Gastroesophageal sphincter (tissue), 4 donors: ENCODE results near the gene DDX10. TPM values are rescaled to one million over a fixed set of nuclear protein-coding genes. Genes with fewer than 3 reads are reported as not detected.

Experiments
- ATAC-seq: fragments of 150-250 bp; one replicate; pipeline ENCODE4 v1.9.1; 2016; ENCODE audit warnings: mild to moderate bottlenecking, moderate library complexity
- H3K27ac ChIP-seq, 4 donors: fragments of 200-600 bp; sonication (generic) in 3 of 4; 1 replicate in 3 of 4; 2 replicates in 1 of 4; pipeline ENCODE4 v1.5.1; 2016 to 2019
- H3K27me3 ChIP-seq: fragments of 200-600 bp; sonication (generic); one replicate; pipeline ENCODE4 v1.5.1; 2019
- H3K36me3 ChIP-seq, 2 donors: fragments of 200-600 bp; sonication (generic); one replicate each; pipeline ENCODE4 v1.5.1; 2019; ENCODE audit warnings: control low read depth in 1 of 2
- H3K4me1 ChIP-seq, 3 donors: fragments of 200-600 bp; sonication (generic); 1 replicate in 2 of 3; 2 replicates in 1 of 3; pipeline ENCODE4 v1.5.1; 2016 to 2019; ENCODE audit warnings: control low read depth in 2 of 3
- H3K4me3 ChIP-seq, 2 donors: fragments of 200-600 bp; sonication (generic); one replicate each; pipeline ENCODE4 v1.5.1; 2019; ENCODE audit warnings: mild to moderate bottlenecking in 1 of 2, moderate library complexity in 1 of 2
- H3K9me3 ChIP-seq, 3 donors: fragments of 200-600 bp; sonication (generic); one replicate each; pipeline ENCODE4 v1.5.1; 2017 to 2019; ENCODE audit warnings: control low read depth in 2 of 3
- CTCF ChIP-seq, 4 experiments: fragments of 200-600 bp in 2 of 4; fragments of 450-650 bp in 2 of 4; sonication (generic) in 1 of 4; IDR thresholded peaks; one replicate each; pipeline ENCODE4 v1.5.1; 2017 to 2019; ENCODE audit warnings: antibody characterized with exemption in 4 of 4, mild to moderate bottlenecking in 2 of 4, moderate library complexity in 2 of 4
- EP300 ChIP-seq: sonication (generic); formaldehyde crosslinking; IDR thresholded peaks from one replicate; pipeline ENCODE4 v1.6.1; 2017; ENCODE audit warnings: antibody characterized with exemption, mild to moderate bottlenecking
- POLR2A ChIP-seq, 2 donors: fragments of 450-650 bp; IDR thresholded peaks; one replicate each; pipeline ENCODE4 v1.6.1; 2017; ENCODE audit warnings: antibody characterized with exemption in 2 of 2, mild to moderate bottlenecking in 2 of 2, moderate library complexity in 1 of 2
- POLR2AphosphoS5 ChIP-seq: sonication (generic); formaldehyde crosslinking; IDR thresholded peaks from one replicate; pipeline ENCODE4 v1.6.1; 2017; ENCODE audit warnings: antibody characterized with exemption
- WGBS, 2 donors: methylation state at CpG; one replicate each; pipeline ENCODE4 v1.1.5; 2018; ENCODE audit warnings: low coverage in 1 of 2; 5-methylcytosine and 5-hydroxymethylcytosine counted together
- total RNA-seq, 4 donors: library from RNA; depleted of rRNA; stranded (reverse); fragments of >200 nt; gene quantifications; one replicate each; pipeline ENCODE4 v1.1.0, GENCODE V29; 2016

The DDX10 gene
- total RNA-seq, 4 donors from 2014 or later, result 16.3 to 44.8 (median 22.5) TPM

DNA sequence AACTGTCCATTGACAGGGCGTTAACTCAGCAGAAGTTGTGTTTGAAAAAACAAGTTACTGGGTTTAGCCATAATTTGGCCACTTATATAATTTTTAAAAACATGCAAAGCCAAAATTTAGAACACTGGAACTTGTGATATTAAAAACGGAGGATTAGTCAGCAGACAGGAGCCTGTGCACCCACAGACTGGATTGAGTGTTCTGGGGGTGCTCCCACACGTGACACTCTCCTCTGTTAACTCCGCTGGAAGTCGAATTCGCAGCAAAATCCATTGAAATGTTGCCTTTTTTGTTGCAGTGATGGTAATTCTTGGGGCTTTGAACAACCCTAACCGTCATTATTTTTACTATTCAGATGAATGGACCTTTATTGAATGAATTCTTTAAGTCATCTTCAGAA lies 269.8 kb downstream of the DDX10 start:
- no peak for ATAC-seq
- 89 to 99% methylated on average over 7 of the region's 7 CpGs for WGBS, 2 donors

DNA sequence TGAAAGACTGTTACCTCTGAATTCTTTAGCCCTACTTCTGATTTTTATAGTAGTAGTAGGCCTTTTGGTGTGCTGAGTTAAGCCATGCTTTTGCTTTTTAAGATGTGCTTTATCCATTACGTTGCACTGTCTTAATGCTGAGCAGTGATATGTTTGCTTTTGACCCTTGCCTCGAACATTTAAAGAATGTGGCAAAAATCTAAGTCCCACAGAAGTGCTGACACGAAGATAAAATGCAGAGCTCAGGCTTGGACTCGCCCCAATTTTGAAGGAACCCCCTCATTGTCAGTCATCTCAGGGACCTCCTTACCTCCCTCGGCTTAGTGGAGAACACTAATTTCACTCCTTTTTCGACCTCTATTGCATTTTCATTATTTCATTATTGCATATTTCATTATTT lies 272.9 kb downstream of the DDX10 start:
- Histone ChIP-seq H3K36me3 (peaks cover 0 to 25% of the 10 kb centered on the region in 2 donors), H3K4me3 (no peak overlapping the region), H3K27me3 (no peaks in the 10 kb centered on the region), H3K27ac (no peak overlapping the region), H3K4me1 (no peaks in the 10 kb centered on the region), H3K9me3 (no peaks in the 10 kb centered on the region)
- no peak for ATAC-seq
- WGBS, 2 donors, result 87 to 92% methylated on average over 3 to 6 of the region's 6 CpGs
- TF ChIP-seq EP300 (no peak), POLR2AphosphoS5 (no peak), POLR2A (IDR thresholded peaks at IDR 0.05) (no peak), CTCF (IDR thresholded peaks at IDR 0.05) (no peak)

More for the DNA sequence above, 269.8 kb downstream of the DDX10 start:
- Histone ChIP-seq H3K4me3 (no peak overlapping the region), H3K9me3 (no peaks in the 10 kb centered on the region), H3K4me1 (no peaks in the 10 kb centered on the region), H3K36me3 (peaks cover 0 to under 1% of the 10 kb centered on the region in 2 donors), H3K27ac (no peak overlapping the region), H3K27me3 (no peaks in the 10 kb centered on the region)
- TF ChIP-seq POLR2A (IDR thresholded peaks at IDR 0.05), result no peak
- no peak for TF ChIP-seq EP300
- no peak for TF ChIP-seq CTCF (IDR thresholded peaks at IDR 0.05)
- no peak for TF ChIP-seq POLR2AphosphoS5

DNA sequence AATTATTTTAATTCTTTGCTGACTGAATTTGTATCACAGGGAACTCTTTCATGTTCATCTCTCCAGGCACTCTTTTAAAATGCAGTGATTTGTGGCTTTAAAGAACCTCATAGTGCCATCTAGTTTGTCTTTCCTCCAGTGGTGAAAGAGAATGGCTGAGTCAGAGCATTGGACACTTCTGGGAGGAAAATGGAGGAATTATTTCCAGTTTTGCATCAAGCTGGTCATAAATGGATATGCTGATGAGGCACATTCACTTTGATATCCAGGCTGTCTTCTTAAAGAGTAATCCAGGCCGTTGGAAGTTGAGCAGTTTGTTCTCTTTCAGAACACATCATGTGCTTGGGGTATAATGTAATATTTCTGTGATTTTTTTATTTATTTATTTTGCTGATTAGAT lies 273.7 kb downstream of the DDX10 start:
- TF ChIP-seq POLR2AphosphoS5 (no peak), CTCF (IDR thresholded peaks at IDR 0.05) (no peak), POLR2A (IDR thresholded peaks at IDR 0.05) (no peak), EP300 (no peak)
- Histone ChIP-seq H3K9me3 (no peaks in the 10 kb centered on the region), H3K27ac (no peak overlapping the region), H3K36me3 (peaks cover 0 to 30% of the 10 kb centered on the region in 2 donors), H3K4me3 (no peak overlapping the region), H3K27me3 (no peaks in the 10 kb centered on the region), H3K4me1 (no peaks in the 10 kb centered on the region)
- ATAC-seq, result no peak
- WGBS, 2 donors, result 62 to 75% methylated on average over 1 of the region's 1 CpG

DNA sequence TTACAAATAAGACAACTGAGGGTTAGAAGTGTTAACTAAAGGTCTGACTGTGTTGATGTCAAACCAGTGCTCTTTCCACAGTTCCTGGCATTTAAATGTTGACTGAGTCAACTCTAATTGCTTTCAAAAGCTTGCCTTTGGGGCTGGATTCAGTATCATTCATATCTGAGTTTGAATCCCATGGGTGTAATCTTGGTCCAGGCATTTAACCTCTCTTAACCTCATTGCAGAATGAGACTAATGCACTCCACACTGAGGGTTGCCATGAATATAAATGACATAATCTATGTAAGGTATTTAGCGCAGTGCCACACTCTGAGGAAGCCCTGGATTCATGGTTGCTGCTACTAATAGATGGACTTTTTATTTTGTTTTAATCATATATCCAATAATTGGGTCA lies 274.3 kb downstream of the DDX10 start:
- 67 to 100% methylated on average over 1 of the region's 1 CpG for WGBS, 2 donors
- no peak for ATAC-seq
- H3K27me3 ChIP-seq, result no peaks in the 10 kb centered on the region
- no peak overlapping the region for H3K4me3 ChIP-seq
- TF ChIP-seq CTCF (IDR thresholded peaks at IDR 0.05), result no peak
- TF ChIP-seq POLR2A (IDR thresholded peaks at IDR 0.05), result no peak
- no peak for TF ChIP-seq EP300
- TF ChIP-seq POLR2AphosphoS5, result no peak
- H3K36me3 ChIP-seq, result peaks cover 0 to 36% of the 10 kb centered on the region in 2 donors
- no peaks in the 10 kb centered on the region for H3K9me3 ChIP-seq
- H3K4me1 ChIP-seq, result no peaks in the 10 kb centered on the region
- no peak overlapping the region for H3K27ac ChIP-seq

DNA sequence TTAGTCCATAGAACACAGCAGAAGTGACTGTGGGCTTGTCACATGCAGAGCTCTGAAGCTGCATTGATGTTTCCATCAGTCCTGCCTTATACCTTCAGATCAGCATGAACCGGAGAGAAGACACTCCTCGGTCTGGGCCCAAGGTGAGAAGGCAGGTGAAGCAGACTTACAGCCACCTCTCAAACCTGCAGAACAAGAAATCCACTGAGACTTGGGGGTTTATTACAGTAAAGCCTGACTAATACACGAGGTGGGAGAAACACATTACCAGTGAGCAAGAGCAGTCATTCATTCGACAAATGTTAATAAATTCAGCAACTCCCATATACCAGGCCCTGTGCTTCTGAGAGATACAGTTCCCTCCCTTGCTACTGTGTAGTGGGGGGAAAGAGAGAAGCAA lies 279.0 kb downstream of the DDX10 start:
- no peaks in the 10 kb centered on the region for H3K27me3 ChIP-seq
- 60 to 100% methylated on average over 1 to 2 of the region's 4 CpGs for WGBS, 2 donors
- peaks cover 0 to 13% (median 0%) of the 10 kb centered on the region in 3 donors for H3K9me3 ChIP-seq
- TF ChIP-seq POLR2AphosphoS5, result no peak
- no peak for TF ChIP-seq CTCF (IDR thresholded peaks at IDR 0.05)
- no peak for TF ChIP-seq POLR2A (IDR thresholded peaks at IDR 0.05)
- TF ChIP-seq EP300, result no peak
- no peak for ATAC-seq
- peaks cover 0 to 36% of the 10 kb centered on the region in 2 donors for H3K36me3 ChIP-seq
- H3K4me1 ChIP-seq, result no peaks in the 10 kb centered on the region
- no peak overlapping the region for H3K27ac ChIP-seq
- no peak overlapping the region for H3K4me3 ChIP-seq
